ENCODE results near the gene ESRRA.

- TF ChIP-seq ZNF274 (IDR thresholded peaks at IDR 0.05; ENCODE audit: low read depth, low read length) (no peak), YY1 (IDR thresholded peaks at IDR 0.05; ENCODE audit: insufficient read depth, insufficient read length) (no peak)
These were observed 18.5 kb upstream of the ESRRA start for GRCh38 chr11:64286801-64287159.
